K562 (cell line): ENCODE results near the gene TLE3. TPM values are rescaled to one million over a fixed set of nuclear protein-coding genes. Genes with fewer than 3 reads are reported as not detected.

Experiments used
- ADNP ChIP-seq: fragments of 200-800 bp; sonication (Bioruptor generic); IDR thresholded peaks from 2 replicates; pipeline ENCODE4 v1.6.1; 2016; ENCODE audit warnings: missing genetic modification characterization, missing compliant biosample characterization
- polyA plus RNA-seq, 8 experiments: library from polyadenylated mRNA; depleted of rRNA in 4 of 8; stranded (reverse) in 5 of 8; unstranded in 3 of 8; fragments of >200 nt; fragmentation: Nextera tagmentation in 2 of 8; fragmentation: Illumina TruSeq in 1 of 8; extraction: Ambion mirVana in 2 of 8; extraction: Trizol in 1 of 8; gene quantifications; 2 replicates each; pipeline versions ENCODE4 v1.2.1 to v1.2.3, GENCODE V29; 2011 to 2014; ENCODE audit warnings: inconsistent platforms in 1 of 8, missing spikeins in 1 of 8
- total RNA-seq, 7 experiments: library from RNA; depleted of rRNA in 6 of 7; stranded (reverse); fragments of >200 nt in 6 of 7; fragmentation: Illumina TruSeq in 2 of 7; extraction: Trizol in 2 of 7; gene quantifications; 2 replicates each; pipeline versions ENCODE4 v1.2.1 to v1.2.3, GENCODE V29; 2011 to 2021; ENCODE audit warnings: low replicate concordance in 1 of 7
- TF ChIP-seq, protein P1 (sequence below): fragments of 200-600 bp; sonication (generic); IDR thresholded peaks from one replicate; pipeline ENCODE4 v1.6.1; 2012; ENCODE audit warnings: mild to moderate bottlenecking, low read depth, low read length, inconsistent platforms

The TLE3 gene
- total and polyA plus RNA-seq, 9 of the 15 experiments (the other 6 are each of a cell fraction or from before 2014, with no cell fraction given) = 1.5 to 84.2 (median 14.1) TPM

DNA sequence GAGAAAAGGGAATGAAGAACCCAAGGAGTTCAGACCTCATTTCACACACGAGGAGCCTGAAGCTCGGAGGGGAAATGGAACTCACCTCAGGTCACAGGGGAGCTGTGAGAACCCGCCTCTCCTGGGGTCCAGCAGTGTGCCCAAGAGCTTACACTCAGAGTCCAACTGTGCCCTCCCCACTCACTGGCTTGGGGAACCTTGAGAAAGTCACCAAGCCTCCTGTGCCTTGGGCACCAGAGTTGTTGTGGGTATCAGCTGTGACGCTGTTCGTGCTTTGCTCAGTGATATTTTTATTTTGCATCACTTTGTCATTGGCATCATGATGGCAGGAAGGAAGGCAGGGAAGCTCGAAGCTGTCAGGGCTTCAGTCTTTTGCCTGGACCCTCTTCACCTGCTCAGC is 83.4 kb downstream of the TLE3 start (continued):
- TF ChIP-seq, protein P1, sequence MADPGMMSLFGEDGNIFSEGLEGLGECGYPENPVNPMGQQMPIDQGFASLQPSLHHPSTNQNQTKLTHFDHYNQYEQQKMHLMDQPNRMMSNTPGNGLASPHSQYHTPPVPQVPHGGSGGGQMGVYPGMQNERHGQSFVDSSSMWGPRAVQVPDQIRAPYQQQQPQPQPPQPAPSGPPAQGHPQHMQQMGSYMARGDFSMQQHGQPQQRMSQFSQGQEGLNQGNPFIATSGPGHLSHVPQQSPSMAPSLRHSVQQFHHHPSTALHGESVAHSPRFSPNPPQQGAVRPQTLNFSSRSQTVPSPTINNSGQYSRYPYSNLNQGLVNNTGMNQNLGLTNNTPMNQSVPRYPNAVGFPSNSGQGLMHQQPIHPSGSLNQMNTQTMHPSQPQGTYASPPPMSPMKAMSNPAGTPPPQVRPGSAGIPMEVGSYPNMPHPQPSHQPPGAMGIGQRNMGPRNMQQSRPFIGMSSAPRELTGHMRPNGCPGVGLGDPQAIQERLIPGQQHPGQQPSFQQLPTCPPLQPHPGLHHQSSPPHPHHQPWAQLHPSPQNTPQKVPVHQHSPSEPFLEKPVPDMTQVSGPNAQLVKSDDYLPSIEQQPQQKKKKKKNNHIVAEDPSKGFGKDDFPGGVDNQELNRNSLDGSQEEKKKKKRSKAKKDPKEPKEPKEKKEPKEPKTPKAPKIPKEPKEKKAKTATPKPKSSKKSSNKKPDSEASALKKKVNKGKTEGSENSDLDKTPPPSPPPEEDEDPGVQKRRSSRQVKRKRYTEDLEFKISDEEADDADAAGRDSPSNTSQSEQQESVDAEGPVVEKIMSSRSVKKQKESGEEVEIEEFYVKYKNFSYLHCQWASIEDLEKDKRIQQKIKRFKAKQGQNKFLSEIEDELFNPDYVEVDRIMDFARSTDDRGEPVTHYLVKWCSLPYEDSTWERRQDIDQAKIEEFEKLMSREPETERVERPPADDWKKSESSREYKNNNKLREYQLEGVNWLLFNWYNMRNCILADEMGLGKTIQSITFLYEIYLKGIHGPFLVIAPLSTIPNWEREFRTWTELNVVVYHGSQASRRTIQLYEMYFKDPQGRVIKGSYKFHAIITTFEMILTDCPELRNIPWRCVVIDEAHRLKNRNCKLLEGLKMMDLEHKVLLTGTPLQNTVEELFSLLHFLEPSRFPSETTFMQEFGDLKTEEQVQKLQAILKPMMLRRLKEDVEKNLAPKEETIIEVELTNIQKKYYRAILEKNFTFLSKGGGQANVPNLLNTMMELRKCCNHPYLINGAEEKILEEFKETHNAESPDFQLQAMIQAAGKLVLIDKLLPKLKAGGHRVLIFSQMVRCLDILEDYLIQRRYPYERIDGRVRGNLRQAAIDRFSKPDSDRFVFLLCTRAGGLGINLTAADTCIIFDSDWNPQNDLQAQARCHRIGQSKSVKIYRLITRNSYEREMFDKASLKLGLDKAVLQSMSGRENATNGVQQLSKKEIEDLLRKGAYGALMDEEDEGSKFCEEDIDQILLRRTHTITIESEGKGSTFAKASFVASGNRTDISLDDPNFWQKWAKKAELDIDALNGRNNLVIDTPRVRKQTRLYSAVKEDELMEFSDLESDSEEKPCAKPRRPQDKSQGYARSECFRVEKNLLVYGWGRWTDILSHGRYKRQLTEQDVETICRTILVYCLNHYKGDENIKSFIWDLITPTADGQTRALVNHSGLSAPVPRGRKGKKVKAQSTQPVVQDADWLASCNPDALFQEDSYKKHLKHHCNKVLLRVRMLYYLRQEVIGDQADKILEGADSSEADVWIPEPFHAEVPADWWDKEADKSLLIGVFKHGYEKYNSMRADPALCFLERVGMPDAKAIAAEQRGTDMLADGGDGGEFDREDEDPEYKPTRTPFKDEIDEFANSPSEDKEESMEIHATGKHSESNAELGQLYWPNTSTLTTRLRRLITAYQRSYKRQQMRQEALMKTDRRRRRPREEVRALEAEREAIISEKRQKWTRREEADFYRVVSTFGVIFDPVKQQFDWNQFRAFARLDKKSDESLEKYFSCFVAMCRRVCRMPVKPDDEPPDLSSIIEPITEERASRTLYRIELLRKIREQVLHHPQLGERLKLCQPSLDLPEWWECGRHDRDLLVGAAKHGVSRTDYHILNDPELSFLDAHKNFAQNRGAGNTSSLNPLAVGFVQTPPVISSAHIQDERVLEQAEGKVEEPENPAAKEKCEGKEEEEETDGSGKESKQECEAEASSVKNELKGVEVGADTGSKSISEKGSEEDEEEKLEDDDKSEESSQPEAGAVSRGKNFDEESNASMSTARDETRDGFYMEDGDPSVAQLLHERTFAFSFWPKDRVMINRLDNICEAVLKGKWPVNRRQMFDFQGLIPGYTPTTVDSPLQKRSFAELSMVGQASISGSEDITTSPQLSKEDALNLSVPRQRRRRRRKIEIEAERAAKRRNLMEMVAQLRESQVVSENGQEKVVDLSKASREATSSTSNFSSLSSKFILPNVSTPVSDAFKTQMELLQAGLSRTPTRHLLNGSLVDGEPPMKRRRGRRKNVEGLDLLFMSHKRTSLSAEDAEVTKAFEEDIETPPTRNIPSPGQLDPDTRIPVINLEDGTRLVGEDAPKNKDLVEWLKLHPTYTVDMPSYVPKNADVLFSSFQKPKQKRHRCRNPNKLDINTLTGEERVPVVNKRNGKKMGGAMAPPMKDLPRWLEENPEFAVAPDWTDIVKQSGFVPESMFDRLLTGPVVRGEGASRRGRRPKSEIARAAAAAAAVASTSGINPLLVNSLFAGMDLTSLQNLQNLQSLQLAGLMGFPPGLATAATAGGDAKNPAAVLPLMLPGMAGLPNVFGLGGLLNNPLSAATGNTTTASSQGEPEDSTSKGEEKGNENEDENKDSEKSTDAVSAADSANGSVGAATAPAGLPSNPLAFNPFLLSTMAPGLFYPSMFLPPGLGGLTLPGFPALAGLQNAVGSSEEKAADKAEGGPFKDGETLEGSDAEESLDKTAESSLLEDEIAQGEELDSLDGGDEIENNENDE = no peak
- TF ChIP-seq ADNP (tag) = no peak
